DOHH2 (cell line): ENCODE data around the gene FGF1.

Experiments
- CTCF ChIP-seq: fragments of 200-600 bp; sonication (generic); IDR thresholded peaks from one replicate; pipeline ENCODE4 v1.5.1; 2014; ENCODE audit warnings: antibody characterized with exemption, mild to moderate bottlenecking, low read depth, low read length; ENCODE audit not compliant: poor library complexity, severe bottlenecking
- EZH2phosphoT487 ChIP-seq: fragments of 200-600 bp; sonication (generic); IDR thresholded peaks from 2 replicates; pipeline ENCODE4 v1.6.1; 2017; ENCODE audit warnings: borderline replicate concordance, mild to moderate bottlenecking, antibody characterized with exemption, low read length, moderate library complexity, mixed read lengths

GRCh38 chr5:142617416-142618129 lies 68.3 kb downstream of the FGF1 start:
- TF ChIP-seq CTCF, result no peak
- no peak for TF ChIP-seq EZH2phosphoT487
